Measurements from ENCODE around the gene FRK. TPM values are rescaled to one million over a fixed set of nuclear protein-coding genes. Genes with fewer than 3 reads are reported as not detected.
A peak's percentile ranks its signal among the peaks of the same experiment; 100 is the strongest.

The FRK gene
- polyA plus RNA-seq, 1 experiment, result 0.02 TPM

GRCh38 chr6:116087437-116088027 lies 26.8 kb upstream of the FRK start:
- TF ChIP-seq CTCF (IDR thresholded peaks at IDR 0.05; ENCODE audit: insufficient read depth, low read depth, low read length), result peak; percentile 46
- DNase-seq (ENCODE audit: low read depth), result peak; percentile 73
- Histone ChIP-seq H3K27me3 (ENCODE audit: control insufficient read depth, insufficient read depth, low read length) (no peaks in the 10 kb centered on the region), H3K36me3 (ENCODE audit: control insufficient read depth, insufficient read depth, low read length) (no peaks in the 10 kb centered on the region), H3K4me3 (ENCODE audit: low read depth, low read length) (no peak overlapping the region)
- CTCF ChIA-PET, result interaction anchor here (0.9 to 3.1 kb wide), 8 partner anchors 9 to 79 kb away, joined by 3 to 25 read pairs (median 4); partner anchors contain the start of gene FRK
- POLR2A ChIA-PET, result interaction anchor here (0.7 kb wide), 1 partner anchor 13 kb away, joined by 3 read pairs; no protein-coding TSS in a partner anchor

GRCh38 chr6:116084284-116084683 lies 23.6 kb upstream of the FRK start:
- Histone ChIP-seq H3K27me3 (ENCODE audit: control insufficient read depth, insufficient read depth, low read length) (no peaks in the 10 kb centered on the region), H3K4me3 (ENCODE audit: low read depth, low read length) (no peak overlapping the region), H3K36me3 (ENCODE audit: control insufficient read depth, insufficient read depth, low read length) (no peaks in the 10 kb centered on the region)
- no peak for TF ChIP-seq CTCF (IDR thresholded peaks at IDR 0.05; ENCODE audit: insufficient read depth, low read depth, low read length)
- ChIA-PET POLR2A (no interaction called here), CTCF (interaction anchor here (1.3 to 1.4 kb wide), 3 partner anchors 10 to 24 kb away, joined by 3 to 5 read pairs (median 5); partner anchors contain the start of gene FRK)
- no peak for DNase-seq (ENCODE audit: low read depth)

- POLR2A ChIA-PET, result no interaction called here
- H3K4me3 ChIP-seq (ENCODE audit: low read depth, low read length), result no peak overlapping the region
- no peaks in the 10 kb centered on the region for H3K27me3 ChIP-seq (ENCODE audit: control insufficient read depth, insufficient read depth, low read length)
- no peak for TF ChIP-seq CTCF (IDR thresholded peaks at IDR 0.05; ENCODE audit: insufficient read depth, low read depth, low read length)
- CTCF ChIA-PET, result interaction anchor here (0.9 to 1.0 kb wide), 2 partner anchors 13 to 23 kb away, joined by 3 read pairs; partner anchors contain the start of gene FRK
- DNase-seq (ENCODE audit: low read depth), result no peak
- no peaks in the 10 kb centered on the region for H3K36me3 ChIP-seq (ENCODE audit: control insufficient read depth, insufficient read depth, low read length)
Observed at GRCh38 chr6:116083052-116083451, 22.4 kb upstream of the FRK start.

- DNase-seq (ENCODE audit: low read depth), result no peak
- H3K27me3 ChIP-seq (ENCODE audit: control insufficient read depth, insufficient read depth, low read length), result no peaks in the 10 kb centered on the region
- POLR2A ChIA-PET, result no interaction called here
- H3K4me3 ChIP-seq (ENCODE audit: low read depth, low read length), result no peak overlapping the region
- H3K36me3 ChIP-seq (ENCODE audit: control insufficient read depth, insufficient read depth, low read length), result no peaks in the 10 kb centered on the region
- CTCF ChIA-PET, result no interaction called here
- no peak for TF ChIP-seq CTCF (IDR thresholded peaks at IDR 0.05; ENCODE audit: insufficient read depth, low read depth, low read length)
Observed at GRCh38 chr6:116078945-116079344, 18.3 kb upstream of the FRK start.

GRCh38 chr6:116078522-116078921 lies 17.8 kb upstream of the FRK start:
- POLR2A ChIA-PET, result no interaction called here
- DNase-seq (ENCODE audit: low read depth), result no peak
- CTCF ChIA-PET, result interaction anchor here (1.2 kb wide), 1 partner anchor 13 kb away, joined by 3 read pairs; no protein-coding TSS in a partner anchor
- TF ChIP-seq CTCF (IDR thresholded peaks at IDR 0.05; ENCODE audit: insufficient read depth, low read depth, low read length), result no peak
- Histone ChIP-seq H3K4me3 (ENCODE audit: low read depth, low read length) (no peak overlapping the region), H3K36me3 (ENCODE audit: control insufficient read depth, insufficient read depth, low read length) (no peaks in the 10 kb centered on the region), H3K27me3 (ENCODE audit: control insufficient read depth, insufficient read depth, low read length) (no peaks in the 10 kb centered on the region)
